Endothelial cell of umbilical vein (primary cell): ENCODE data around the gene PIP5K1C. TPM values are rescaled to one million over a fixed set of nuclear protein-coding genes. Genes with fewer than 3 reads are reported as not detected.

Experiments used
- BruUV-seq: library from RNA; stranded (reverse); fragments of 400-500 nt; replicated peaks from 2 replicates; lab custom pipeline; 2021; lab: Mats Ljungman, UMichigan
- CTCF ChIA-PET: fragments of 300-600, 350-600 bp; sonication (Branson Sonifier 250); formaldehyde crosslinking; loops from one replicate; lab custom pipeline; 2021; ENCODE audit warnings: antibody characterized with exemption, inconsistent platforms; lab: Charles Lee
- POLR2A ChIA-PET: fragments of 300-600, 350-600 bp; sonication (Branson Sonifier 250); formaldehyde crosslinking; loops from one replicate; lab custom pipeline; 2021; ENCODE audit warnings: antibody characterized with exemption, inconsistent platforms; lab: Charles Lee
- DNase-seq: peaks from one replicate; pipeline ENCODE4 v3.0.0-alpha.2; 2011; ENCODE audit warnings: low read depth, low spot score
- FAIRE-seq: peaks from 2 replicates; lab custom pipeline; 2011; peaks lifted over from hg19 to GRCh38; lab: Jason Lieb, UNC
- H2AFZ ChIP-seq: 2 replicates; pipeline ENCODE4 v1.6.0; 2012; ENCODE audit warnings: low read depth, low read length, control low read depth, inconsistent platforms
- H3K27ac ChIP-seq: 2 replicates; pipeline ENCODE4 v1.5.1; 2011; ENCODE audit warnings: low read depth, mild to moderate bottlenecking, control low read depth, low read length, moderate library complexity; ENCODE audit not compliant: insufficient read depth
- H3K27me3 ChIP-seq, 2 experiments: 2 replicates each; pipeline versions ENCODE4 v1.6.0 to v1.6.1; 2011; ENCODE audit warnings: low read length in 2 of 2, mixed read lengths in 1 of 2; ENCODE audit not compliant: control insufficient read depth in 2 of 2, insufficient read depth in 2 of 2
- H3K36me3 ChIP-seq, 2 experiments: 2 replicates in 1 of 2; 3 replicates in 1 of 2; pipeline ENCODE4 v1.5.1; 2011; ENCODE audit warnings: low read length in 2 of 2, mild to moderate bottlenecking in 1 of 2, moderate library complexity in 1 of 2; ENCODE audit not compliant: control insufficient read depth in 2 of 2, insufficient read depth in 2 of 2; ENCODE audit errors: extremely low read depth in 1 of 2
- H3K4me1 ChIP-seq: 3 replicates; pipeline ENCODE4 v1.5.1; 2011; ENCODE audit warnings: mild to moderate bottlenecking, low read length; ENCODE audit not compliant: control insufficient read depth, insufficient read depth; ENCODE audit errors: extremely low read depth
- H3K4me2 ChIP-seq: 2 replicates; pipeline ENCODE4 v1.6.1; 2011; ENCODE audit warnings: low read length, control low read depth, mixed read lengths; ENCODE audit not compliant: insufficient read depth
- H3K4me3 ChIP-seq, 3 experiments: fragments of 200-600 bp in 1 of 3; sonication (generic), shearing (Covaris generic) in 1 of 3; replicated peaks in 1 of 3; 2 replicates each; pipeline ENCODE4 v1.5.1; 2011 to 2016; ENCODE audit warnings: control low read depth in 3 of 3, low read length in 3 of 3, mild to moderate bottlenecking in 2 of 3, inconsistent platforms in 1 of 3, low read depth in 1 of 3, moderate library complexity in 1 of 3; ENCODE audit not compliant: insufficient read depth in 1 of 3
- H3K79me2 ChIP-seq: 2 replicates; pipeline ENCODE4 v1.6.0; 2012; ENCODE audit warnings: low read length, inconsistent platforms; ENCODE audit not compliant: control insufficient read depth, insufficient read depth
- H3K9ac ChIP-seq: replicated peaks from 2 replicates; pipeline ENCODE3; 2011; ENCODE audit warnings: low read length, control low read depth; ENCODE audit not compliant: insufficient read depth; ENCODE audit errors: extremely low read depth
- H3K9me1 ChIP-seq: replicated peaks from 3 replicates; pipeline ENCODE4 v1.6.0; 2011; ENCODE audit warnings: mild to moderate bottlenecking, low read length; ENCODE audit not compliant: control insufficient read depth, insufficient read depth; ENCODE audit errors: extremely low read depth
- H3K9me3 ChIP-seq: replicated peaks from 2 replicates; pipeline ENCODE4 v1.5.1; 2012; ENCODE audit warnings: low read length, inconsistent platforms; ENCODE audit not compliant: control insufficient read depth, insufficient read depth
- H4K20me1 ChIP-seq: replicated peaks from 2 replicates; pipeline ENCODE3; 2011; ENCODE audit warnings: mild to moderate bottlenecking, low read length; ENCODE audit not compliant: control insufficient read depth, insufficient read depth; ENCODE audit errors: extremely low read depth
- CTCF ChIP-seq, 2 donors: IDR thresholded peaks; 1 replicate in 1 of 2; 2 replicates in 1 of 2; pipeline ENCODE4 v1.5.1; 2011; ENCODE audit warnings: low read length in 2 of 2, mild to moderate bottlenecking in 2 of 2, moderate library complexity in 2 of 2, control low read depth in 1 of 2, inconsistent platforms in 1 of 2, low read depth in 1 of 2; ENCODE audit not compliant: insufficient read depth in 1 of 2; ENCODE audit errors: extremely low read depth in 1 of 2
- EZH2 ChIP-seq: IDR thresholded peaks from 2 replicates; pipeline ENCODE4 v1.6.1; 2012; ENCODE audit warnings: borderline replicate concordance, low read depth, mild to moderate bottlenecking, moderate library complexity, low read length, inconsistent platforms; ENCODE audit not compliant: severe bottlenecking
- FOS ChIP-seq: IDR thresholded peaks from 2 replicates; pipeline ENCODE4 v1.6.1; 2011; ENCODE audit warnings: mild to moderate bottlenecking, low read length, moderate library complexity, borderline replicate concordance; ENCODE audit not compliant: insufficient read depth
- GATA2 ChIP-seq: IDR thresholded peaks from 2 replicates; pipeline ENCODE4 v1.7.0; 2011; ENCODE audit warnings: low read depth, mild to moderate bottlenecking, moderate library complexity, mixed read lengths, low read length; ENCODE audit not compliant: insufficient read length, insufficient read depth
- JUN ChIP-seq: IDR thresholded peaks from 2 replicates; pipeline ENCODE4 v1.6.1; 2011; ENCODE audit warnings: borderline replicate concordance, low read depth; ENCODE audit not compliant: insufficient read length, insufficient read depth
- MAX ChIP-seq: IDR thresholded peaks from 2 replicates; pipeline ENCODE4 v1.6.1; 2011; ENCODE audit not compliant: insufficient read depth, insufficient read length
- MYC ChIP-seq: IDR thresholded peaks from one replicate; pipeline ENCODE4 v1.6.1; 2011; ENCODE audit warnings: mild to moderate bottlenecking, low read depth, low read length
- POLR2A ChIP-seq: IDR thresholded peaks from 2 replicates; pipeline ENCODE4 v1.6.1; 2012; ENCODE audit warnings: low read depth, mild to moderate bottlenecking, control low read depth, low read length
- POLR2AphosphoS5 ChIP-seq: IDR thresholded peaks from 2 replicates; pipeline ENCODE4 v1.6.1; 2012; ENCODE audit warnings: low read depth, mild to moderate bottlenecking, control low read depth, low read length, moderate library complexity; ENCODE audit not compliant: insufficient read depth
- dilution Hi-C: fragments of 300-500 bp; cut with MboI; formaldehyde crosslinking; loops from one replicate; pipeline ENCODE4 v1.15.0; 2019; ENCODE audit warnings: low sequenced_read_pairs; ENCODE audit not compliant: extremely low pct_ligation_motif_present
- intact Hi-C: fragments of 100-400 bp; cut with micrococcal nuclease; formaldehyde crosslinking; loops from one replicate; pipeline ENCODE4 v1.10.0; 2022
- polyA plus RNA-seq, 4 experiments: library from polyadenylated mRNA; depleted of rRNA in 3 of 4; stranded (reverse) in 3 of 4; unstranded in 1 of 4; fragments of >200 nt; gene quantifications; 2 replicates each; pipeline versions ENCODE4 v1.2.1 to v1.2.3, GENCODE V29; 2011 to 2012; ENCODE audit warnings: missing spikeins in 1 of 4
- total RNA-seq: library from RNA; stranded (reverse); gene quantifications from 2 replicates; pipeline ENCODE4 v1.2.3, GENCODE V29; 2021

PIP5K1C gene
- total and polyA plus RNA-seq, 2 donors (not counting 3 experiments of a cell fraction or from before 2014, with no cell fraction given), result 31.6 to 79.5 TPM

- no peaks in the 10 kb centered on the region for H3K27me3 ChIP-seq
- dilution Hi-C loops, result no loop called here
- H2AFZ ChIP-seq, result no peak overlapping the region
- peaks cover 0 to 13% of the 10 kb centered on the region in 2 experiments for H3K36me3 ChIP-seq
- ChIA-PET CTCF (no interaction called here), POLR2A (no interaction called here)
- H3K9ac ChIP-seq, result no peak overlapping the region
- no peak overlapping the region for H3K27ac ChIP-seq
- no peak overlapping the region for H3K4me2 ChIP-seq
- H4K20me1 ChIP-seq, result no peaks in the 10 kb centered on the region
- FAIRE-seq, result no peak
- intact Hi-C loops, result loop anchor here (5.0 kb wide), 1 partner anchor 38 kb away; the partner anchor contains the start of gene HMG20B
- DNase-seq, result no peak
- BruUV-seq, result no TSS peak
- H3K4me3 ChIP-seq, result no peak overlapping the region
- TF ChIP-seq JUN (no peak), POLR2AphosphoS5 (no peak), FOS (no peak), CTCF (IDR thresholded peaks at IDR 0.05; ENCODE audit: extremely low read depth in 1 of 2, insufficient read depth in 1 of 2, low read depth in 1 of 2, low read length in 2 of 2) (no peak), MAX (no peak), GATA2 (no peak), EZH2 (no peak), POLR2A (no peak), MYC (no peak)
- H3K4me1 ChIP-seq, result peaks cover 23% of the 10 kb centered on the region
- no peaks in the 10 kb centered on the region for H3K9me1 ChIP-seq
- H3K79me2 ChIP-seq, result no peaks in the 10 kb centered on the region
- H3K9me3 ChIP-seq, result no peaks in the 10 kb centered on the region
Measured at GRCh38 chr19:3609779-3610719, 90.2 kb downstream of the PIP5K1C start.
